ENCODE measurements around the gene KRTAP10-9.

GRCh38 chr21:44617071-44617501, 9.8 kb upstream of the KRTAP10-9 start:
- TF ChIP-seq CTCF (IDR thresholded peaks at IDR 0.05 in 8 of 11, conservative IDR thresholded peaks at IDR 0.05 in 3 of 11), result no peak
- TF ChIP-seq POLR2AphosphoS5 (IDR thresholded peaks at IDR 0.05), result no peak
